Islet precursor cell (in vitro differentiated cells): Measurements from ENCODE around the gene PTPRG.
A peak's percentile ranks its signal among the peaks of the same experiment; 100 is the strongest.

ENCODE experiments used
- DNase-seq: peaks from one replicate; pipeline ENCODE4 v3.0.0-alpha.2; 2018

Gene PTPRG

GRCh38 chr3:62097121-62097520 lies 535.8 kb downstream of the PTPRG start:
- DNase-seq = no peak

DNA sequence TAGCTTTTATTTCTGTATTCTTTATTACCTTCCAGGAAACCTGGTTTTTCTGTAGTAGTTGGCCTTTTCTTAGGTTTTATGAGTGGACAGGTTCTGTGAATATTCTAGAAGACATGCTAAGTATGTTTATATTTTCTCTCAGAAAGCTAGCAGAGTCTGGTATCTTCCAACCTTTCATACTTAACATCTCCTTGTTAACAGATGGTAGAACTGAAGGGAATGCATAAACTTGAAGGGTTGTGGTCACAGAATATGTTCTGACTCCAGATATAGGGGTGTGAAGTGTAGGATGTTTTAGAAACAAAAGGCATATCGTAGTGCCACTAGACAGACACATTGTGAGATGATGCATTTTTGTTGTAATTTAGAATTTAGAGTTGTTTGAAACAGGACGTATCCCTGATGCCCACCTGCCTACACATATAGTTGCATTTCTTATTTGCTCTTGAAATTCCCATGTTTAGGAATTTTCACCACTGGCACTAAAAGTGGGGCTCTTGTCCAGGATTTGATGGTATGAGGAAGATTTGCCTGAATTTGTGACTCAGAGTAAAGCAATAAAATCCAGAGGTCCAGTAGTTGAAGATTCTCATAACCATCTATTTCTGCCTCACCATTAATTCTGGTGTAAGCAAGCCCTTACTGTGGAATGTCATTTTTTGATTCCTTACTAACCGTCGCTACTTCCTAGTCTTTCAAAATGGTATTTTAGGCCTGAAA lies 537.4 kb downstream of the PTPRG start:
- no peak for DNase-seq

DNA sequence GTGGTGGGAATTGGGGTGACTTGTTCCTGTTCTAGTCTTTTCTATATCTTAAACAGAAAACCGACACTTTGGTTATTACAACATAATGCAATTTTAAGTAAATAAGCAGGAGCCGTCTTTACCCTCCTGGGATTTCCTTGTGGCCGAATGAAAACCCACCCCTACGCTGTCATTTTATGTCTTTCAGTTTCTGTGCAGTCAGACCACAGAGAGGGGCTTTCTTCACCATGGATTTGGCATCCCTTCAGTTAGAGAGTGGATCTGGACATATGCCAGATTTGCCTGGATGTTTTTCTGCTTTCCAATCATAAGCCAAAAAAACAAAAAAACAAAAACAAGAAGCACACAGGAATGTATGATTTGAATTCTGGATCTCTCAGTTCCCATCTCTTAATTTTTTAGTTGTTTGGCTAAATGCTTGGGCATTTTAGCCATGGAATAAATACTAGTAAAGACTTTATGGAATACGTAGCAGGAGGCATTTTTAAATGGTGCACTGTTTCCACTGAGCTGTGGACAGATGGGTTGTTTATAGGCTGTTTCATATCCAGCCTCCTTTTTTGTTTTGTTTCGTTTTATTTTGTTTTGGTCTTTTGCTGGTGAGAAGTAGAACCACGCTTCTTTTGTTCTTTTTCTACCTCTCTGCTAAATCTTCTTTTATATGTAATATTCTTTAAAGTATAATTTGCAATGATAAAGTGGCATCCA lies 539.1 kb downstream of the PTPRG start:
- DNase-seq = no peak

- DNase-seq = no peak
Observed at GRCh38 chr3:62101488-62101887, 540.1 kb downstream of the PTPRG start.

DNA sequence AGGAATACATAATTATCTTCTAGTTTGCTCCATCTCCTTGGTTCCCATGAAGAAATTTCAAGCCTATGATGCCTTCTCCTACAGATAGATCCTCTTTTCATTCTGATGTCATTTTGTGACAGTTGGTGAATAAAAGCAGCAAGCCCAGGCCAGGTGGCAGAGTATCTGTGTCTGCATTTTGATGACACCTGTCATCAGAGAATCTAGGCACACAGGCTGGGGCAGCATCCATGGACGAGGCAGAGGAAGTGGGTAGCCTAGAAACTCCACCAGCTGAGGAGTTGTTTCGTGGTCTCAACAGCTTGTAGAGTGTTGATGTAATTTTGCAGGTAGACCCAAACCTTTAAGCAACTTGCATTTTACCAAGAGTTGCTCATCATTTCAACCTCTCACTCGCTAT lies 542.2 kb downstream of the PTPRG start:
- DNase-seq = no peak

GRCh38 chr3:62109534-62109933 lies 548.2 kb downstream of the PTPRG start:
- peak; percentile 82 for DNase-seq

GRCh38 chr3:62110443-62111225 lies 549.3 kb downstream of the PTPRG start:
- no peak for DNase-seq

GRCh38 chr3:62113092-62113491 lies 551.7 kb downstream of the PTPRG start:
- no peak for DNase-seq

GRCh38 chr3:62114763-62115162 lies 553.4 kb downstream of the PTPRG start:
- DNase-seq = no peak

DNA sequence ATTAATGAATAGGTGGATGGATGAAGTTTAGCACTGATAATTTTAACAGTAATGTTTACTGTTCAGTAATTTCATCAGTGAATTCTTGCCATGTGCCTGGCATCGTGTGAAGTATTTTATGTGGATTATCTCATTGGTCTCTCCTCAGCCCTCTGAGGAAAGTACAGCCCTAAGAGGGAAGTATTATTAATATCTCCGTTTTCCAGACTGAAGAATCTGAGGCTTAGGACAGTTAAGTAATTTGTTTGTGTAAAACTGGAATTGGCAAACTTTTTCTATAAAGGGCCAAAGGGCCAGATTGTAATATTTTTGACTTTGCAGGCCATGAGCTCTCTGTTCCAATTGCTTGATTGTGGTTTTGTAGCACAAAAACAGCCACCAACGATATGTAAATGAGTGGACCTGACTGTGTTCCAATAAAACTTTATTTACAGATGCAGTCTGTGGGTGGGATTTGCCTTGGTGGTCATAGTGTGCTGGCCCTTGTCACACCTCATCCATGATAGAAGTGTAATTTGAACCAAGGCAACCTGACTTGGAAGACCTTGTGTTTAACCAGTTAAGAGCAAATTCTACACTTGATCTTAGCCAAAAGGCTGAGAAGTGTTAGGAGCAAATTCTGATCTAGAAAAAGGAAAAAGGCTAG lies 556.7 kb downstream of the PTPRG start:
- DNase-seq = no peak

GRCh38 chr3:62119139-62119538 lies 557.8 kb downstream of the PTPRG start:
- no peak for DNase-seq

- no peak for DNase-seq
Observed at GRCh38 chr3:62122819-62123218, 561.4 kb downstream of the PTPRG start.

GRCh38 chr3:62125380-62125779 lies 564.0 kb downstream of the PTPRG start:
- no peak for DNase-seq

DNA sequence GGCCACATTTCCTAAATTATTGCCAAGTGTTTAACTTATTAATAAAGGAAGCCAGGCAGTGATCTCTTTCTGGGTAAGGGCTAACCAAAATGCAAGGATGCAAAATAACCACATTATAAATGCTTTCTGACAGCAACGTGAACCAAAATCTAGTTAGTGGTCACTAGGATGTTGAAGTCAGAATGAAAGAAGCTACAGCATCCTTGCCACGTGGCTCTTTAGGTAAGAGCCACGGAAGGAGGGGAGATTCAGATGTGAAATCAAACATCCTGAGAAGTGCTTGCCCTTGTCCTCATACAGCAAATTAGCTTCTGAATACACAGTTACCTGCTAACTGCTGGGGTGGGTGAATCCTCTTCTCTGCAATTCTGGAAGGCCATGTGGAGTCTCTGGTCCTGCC lies 565.7 kb downstream of the PTPRG start:
- no peak for DNase-seq

GRCh38 chr3:62128051-62128450 lies 566.7 kb downstream of the PTPRG start:
- DNase-seq = no peak

DNA sequence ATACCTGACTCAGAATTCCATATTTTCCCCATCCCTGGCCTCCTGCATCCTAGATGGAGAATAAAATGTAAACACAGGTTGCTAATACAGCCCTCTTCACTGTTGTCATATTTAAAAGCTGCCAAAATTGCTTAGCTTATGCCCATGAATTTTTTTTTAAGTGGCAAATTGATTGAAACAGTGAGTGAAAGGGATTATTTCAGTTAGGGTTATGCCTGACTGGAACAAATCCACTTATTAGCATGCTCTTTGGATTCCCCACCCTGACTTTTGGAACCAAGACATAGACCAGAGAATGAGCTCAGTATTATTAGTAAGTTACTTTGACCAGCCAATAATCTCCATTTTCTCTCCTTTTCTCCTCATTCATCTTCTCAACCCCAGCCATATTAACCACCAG lies 567.3 kb downstream of the PTPRG start:
- DNase-seq = no peak

- no peak for DNase-seq
Observed at GRCh38 chr3:62131050-62131449, 569.7 kb downstream of the PTPRG start.

DNA sequence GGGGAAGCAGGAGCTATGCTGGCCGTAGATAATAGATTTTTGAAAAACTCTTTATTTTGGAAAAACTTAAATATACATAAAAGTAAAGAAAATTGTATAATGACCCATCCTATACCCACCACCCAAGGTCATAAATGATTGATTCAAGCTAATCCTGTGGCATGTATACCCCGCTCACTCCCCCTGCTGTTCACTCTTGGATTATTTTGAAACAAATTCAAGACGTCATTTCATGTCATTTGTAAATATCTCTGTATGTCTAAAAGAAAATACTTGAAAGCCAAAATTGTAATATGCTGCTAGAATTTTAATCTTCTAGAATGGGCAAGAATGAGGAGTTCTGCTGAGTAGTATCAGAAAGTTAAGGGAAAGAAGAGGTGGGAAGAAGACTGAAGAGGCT lies 570.2 kb downstream of the PTPRG start:
- no peak for DNase-seq

DNA sequence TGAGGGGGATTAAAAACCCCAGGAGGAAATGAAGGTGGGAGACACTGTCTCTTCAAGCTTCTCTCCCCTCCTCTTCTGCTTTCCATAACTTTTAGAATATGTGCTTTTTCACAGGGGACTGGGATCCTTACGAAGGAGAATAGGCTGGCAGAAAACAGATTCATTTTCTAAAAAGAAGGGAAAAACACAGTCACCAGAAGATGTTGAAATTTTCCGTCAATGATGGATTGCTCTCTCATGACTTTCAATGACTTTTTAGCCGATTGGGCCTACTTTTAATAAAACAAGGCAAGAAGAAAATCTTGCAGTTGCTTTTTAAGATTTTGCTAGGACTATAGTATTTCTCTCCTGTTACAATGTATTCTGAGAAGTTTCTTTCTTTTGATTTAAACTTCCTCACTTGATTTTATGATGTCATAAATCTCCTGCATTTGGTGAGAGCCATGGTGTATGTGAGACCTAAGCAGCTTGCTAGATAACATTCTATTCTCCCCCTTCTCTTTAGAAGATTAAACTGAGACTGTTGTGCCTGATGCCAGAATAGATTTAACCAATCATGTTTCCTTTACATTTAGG lies 570.7 kb downstream of the PTPRG start:
- DNase-seq = no peak

GRCh38 chr3:62133015-62133414 lies 571.6 kb downstream of the PTPRG start:
- DNase-seq = no peak

DNA sequence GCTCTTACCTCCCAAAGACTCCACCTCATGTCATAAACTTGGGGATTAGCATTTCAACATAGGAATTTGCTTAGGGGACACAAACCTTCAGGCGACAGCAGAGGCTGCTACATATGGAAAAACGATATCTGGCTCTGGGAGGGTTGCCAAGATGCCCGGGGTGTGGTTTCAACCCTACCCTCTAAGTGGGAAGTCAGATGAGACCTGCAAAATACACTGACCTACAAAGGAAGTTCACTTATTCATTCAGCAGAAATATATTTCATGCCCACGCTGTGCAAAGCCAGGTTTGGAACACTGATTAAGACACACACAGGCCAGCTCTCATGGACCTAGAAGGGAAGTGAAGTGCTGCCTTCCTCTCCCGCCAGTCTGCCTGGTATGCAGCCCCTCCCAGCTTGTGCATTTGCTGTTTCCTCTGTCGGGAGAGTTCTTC lies 572.7 kb downstream of the PTPRG start:
- no peak for DNase-seq

- DNase-seq = no peak
Observed at GRCh38 chr3:62135741-62136140, 574.4 kb downstream of the PTPRG start.

DNA sequence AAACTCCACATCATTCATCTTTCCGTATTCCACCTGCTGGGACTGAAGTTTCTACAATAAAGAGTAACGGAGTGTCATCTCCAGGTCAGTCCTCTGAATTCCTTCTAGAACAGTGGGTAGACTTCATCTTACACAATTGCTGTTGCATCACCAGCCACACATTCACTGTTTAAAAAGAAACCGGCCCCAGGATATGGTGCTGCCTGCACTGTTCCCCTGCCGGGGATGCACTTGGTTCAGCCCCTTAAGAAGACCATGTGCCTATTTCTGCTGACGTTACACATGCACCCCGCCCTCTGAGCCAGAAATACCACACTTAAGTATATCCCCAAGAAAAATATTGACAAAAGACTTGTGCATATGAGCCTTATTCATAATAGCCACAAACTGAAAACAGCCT lies 578.6 kb downstream of the PTPRG start:
- no peak for DNase-seq
